GM12878 (cell line): ENCODE measurements around the gene G3BP1. TPM values are rescaled to one million over a fixed set of nuclear protein-coding genes. Genes with fewer than 3 reads are reported as not detected.

Experiments used
- ATAC-seq: fragments of 200-7000 bp; cut with Tn5 transposase; 3 replicates; pipeline ENCODE4 v1.9.1; 2020; ENCODE audit warnings: mild to moderate bottlenecking, moderate library complexity
- BruUV-seq: library from RNA; stranded (reverse); fragments of 400-500 nt; replicated peaks from 2 replicates; lab custom pipeline; 2021; lab: Mats Ljungman, UMichigan
- CTCF ChIA-PET: fragments of 300-600 bp; sonication (Branson Sonifier 250); formaldehyde crosslinking; extraction: SDS; loops from one replicate; lab custom pipeline; 2021; ENCODE audit warnings: inconsistent platforms; lab: Yijun Ruan, JAX
- POLR2A ChIA-PET: fragments of 350-600 bp; formaldehyde crosslinking; extraction: SDS; loops from one replicate; lab custom pipeline; 2021; ENCODE audit warnings: inconsistent platforms; lab: Charles Lee
- RAD21 ChIA-PET: fragments of 300-600 bp; sonication (Branson Sonifier 250); formaldehyde crosslinking; loops from one replicate; lab custom pipeline; 2023; ENCODE audit warnings: antibody characterized with exemption; ENCODE audit not compliant: unreplicated experiment; lab: Charles Lee
- SMC1A ChIA-PET: fragments of 300-600 bp; sonication (Branson Sonifier 250); formaldehyde crosslinking; loops from one replicate; lab custom pipeline; 2023; ENCODE audit not compliant: unreplicated experiment, uncharacterized antibody; lab: Charles Lee
- DNase-seq: peaks from one replicate; pipeline ENCODE4 v3.0.0-alpha.2; 2011; ENCODE audit warnings: low read depth, low spot score
- FAIRE-seq: peaks from 3 replicates; lab custom pipeline; 2011; peaks lifted over from hg19 to GRCh38; lab: Jason Lieb, UNC
- H2AFZ ChIP-seq: 2 replicates; pipeline ENCODE4 v1.6.0; 2011; ENCODE audit warnings: low read depth, low read length, control low read depth; ENCODE audit not compliant: control insufficient read depth
- H3K27ac ChIP-seq: 2 replicates; pipeline ENCODE4 v1.5.1; 2011; ENCODE audit warnings: control low read depth; ENCODE audit not compliant: control insufficient read depth, insufficient read depth
- H3K27me3 ChIP-seq, 2 experiments: replicated peaks in 1 of 2; 2 replicates each; pipeline versions ENCODE4 v1.6.0 to v1.6.1; 2011; ENCODE audit warnings: low read length in 1 of 2; ENCODE audit not compliant: control insufficient read depth in 2 of 2, insufficient read depth in 2 of 2
- H3K36me3 ChIP-seq, 2 experiments: 2 replicates each; pipeline ENCODE4 v1.5.1; 2011; ENCODE audit warnings: low read length in 1 of 2; ENCODE audit not compliant: control insufficient read depth in 2 of 2, insufficient read depth in 2 of 2
- H3K4me1 ChIP-seq: 2 replicates; pipeline ENCODE4 v1.6.1; 2011; ENCODE audit warnings: mild to moderate bottlenecking, low read length, moderate library complexity, mixed read lengths; ENCODE audit not compliant: control insufficient read depth, insufficient read depth
- H3K4me2 ChIP-seq: 2 replicates; pipeline ENCODE4 v1.6.0; 2011; ENCODE audit warnings: control low read depth; ENCODE audit not compliant: control insufficient read depth, insufficient read depth
- H3K4me3 ChIP-seq: fragments of 200-600 bp; sonication (generic); 2 replicates; pipeline ENCODE4 v1.5.1; 2016
- H3K79me2 ChIP-seq: 2 replicates; pipeline ENCODE4 v1.6.0; 2011; ENCODE audit warnings: low read length; ENCODE audit not compliant: control insufficient read depth, insufficient read depth
- H3K9ac ChIP-seq: 2 replicates; pipeline ENCODE4 v1.8.0; 2011; ENCODE audit warnings: low read length, control low read depth, mixed read lengths; ENCODE audit not compliant: control insufficient read depth, insufficient read depth
- H3K9me3 ChIP-seq: replicated peaks from 3 replicates; pipeline ENCODE4 v1.5.1; 2011; ENCODE audit warnings: mild to moderate bottlenecking, low read length; ENCODE audit not compliant: control insufficient read depth, insufficient read depth
- H4K20me1 ChIP-seq: 2 replicates; pipeline ENCODE4 v1.6.0; 2011; ENCODE audit not compliant: control insufficient read depth, insufficient read depth
- BCL11A ChIP-seq: IDR thresholded peaks from 2 replicates; pipeline ENCODE4 v1.6.1; 2011; ENCODE audit warnings: low read depth, low read length
- MTA3 ChIP-seq: IDR thresholded peaks from 2 replicates; pipeline ENCODE4 v1.6.1; 2012; ENCODE audit warnings: low read length, inconsistent platforms, borderline replicate concordance
- MYC ChIP-seq: IDR thresholded peaks from 2 replicates; pipeline ENCODE4 v1.6.1; 2011; ENCODE audit warnings: mild to moderate bottlenecking, low read length, moderate library complexity, inconsistent platforms; ENCODE audit not compliant: insufficient read depth, insufficient replicate concordance, insufficient read length, severe bottlenecking
- NR2C1 ChIP-seq: fragments of 450-650 bp; IDR thresholded peaks from 2 replicates; pipeline ENCODE4 v1.6.1; 2017; ENCODE audit warnings: antibody characterized with exemption, mild to moderate bottlenecking, moderate library complexity
- NR2F1 ChIP-seq: fragments of 450-650 bp; conservative IDR thresholded peaks from 2 replicates; pipeline ENCODE4 v1.6.1; 2017; ENCODE audit warnings: mild to moderate bottlenecking
- ZBTB33 ChIP-seq: fragments of 450-650 bp; IDR thresholded peaks from 2 replicates; pipeline ENCODE4 v1.6.1; 2017; ENCODE audit warnings: mild to moderate bottlenecking
- WGBS: methylation state at CpG from one replicate; pipeline ENCODE4 v1.1.6; 2016; ENCODE audit warnings: low lambda C conversion rate; ENCODE audit not compliant: insufficient replicate concordance, insufficient coverage; ENCODE audit errors: missing lambda C conversion rate; 5-methylcytosine and 5-hydroxymethylcytosine counted together
- in situ Hi-C: fragments of 300-500 bp; cut with MboI; formaldehyde crosslinking; loops from 9 replicates; pipeline ENCODE4 v1.14.3; 2018; ENCODE audit warnings: mixed read lengths
- intact Hi-C: fragments of 100-400 bp; cut with micrococcal nuclease; formaldehyde crosslinking; loops from one replicate; pipeline ENCODE4 v1.14.2; 2022; ENCODE audit not compliant: unreplicated experiment
- polyA plus RNA-seq, 11 experiments: library from polyadenylated mRNA; depleted of rRNA in 4 of 11; unstranded in 6 of 11; stranded (reverse) in 5 of 11; fragments of >200 nt; fragmentation: Nextera tagmentation in 4 of 11; fragmentation: Illumina TruSeq in 1 of 11; extraction: Ambion mirVana in 4 of 11; extraction: Trizol in 1 of 11; gene quantifications; 1 replicate in 1 of 11; 2 replicates in 10 of 11; pipeline versions ENCODE4 v1.2.1 to v1.2.3, GENCODE V29; 2011 to 2016; ENCODE audit warnings: inconsistent platforms in 2 of 11, missing spikeins in 2 of 11, low read depth in 1 of 11
- total RNA-seq, 4 experiments: library from RNA; depleted of rRNA in 3 of 4; stranded (reverse); fragments of >200 nt in 3 of 4; fragmentation: Illumina TruSeq in 1 of 4; extraction: Trizol in 1 of 4; gene quantifications; 2 replicates each; pipeline versions ENCODE4 v1.2.1 to v1.2.3, GENCODE V29; 2013 to 2021

G3BP1 gene
- total and polyA plus RNA-seq, 10 of the 15 experiments (the other 5 are each of a cell fraction or from before 2014, with no cell fraction given): 49.7 to 438 (median 148) TPM

- TF ChIP-seq MTA3 (no peak), BCL11A (no peak), NR2C1 (peak; percentile 22; the same call in 1 of the 2 replicates), NR2F1 (peak; percentile 75), ZBTB33 (no peak), MYC (no peak)
- peaks cover 68% of the 10 kb centered on the region for H3K79me2 ChIP-seq
- peak overlapping the region; percentile 97 for H3K4me2 ChIP-seq
- in situ Hi-C loops: no loop called here
- H2AFZ ChIP-seq: no peak overlapping the region
- ATAC-seq: 0 out of 3 replicates have a peak, but pooled peaks have one; percentile 6
- H3K36me3 ChIP-seq: peaks cover 0 to 4% of the 10 kb centered on the region in 2 experiments; a peak in 1 of 4 replicates
- no peaks in the 10 kb centered on the region; the same call in 2 of the 3 replicates for H3K9me3 ChIP-seq
- ChIA-PET SMC1A (interaction anchor here (0.8 to 8.3 kb wide), 12 partner anchors 9 to 96 kb away, joined by 3 to 84 read pairs (median 4); partner anchors contain the start of gene G3BP1), POLR2A (interaction anchor here (0.7 to 14.3 kb wide), 4 partner anchors 11 to 659 kb away, joined by 3 to 241 read pairs (median 4); partner anchors contain the start of gene G3BP1), RAD21 (interaction anchor here (1.1 to 9.0 kb wide), 6 partner anchors 11 to 103 kb away, joined by 3 to 90 read pairs (median 7); partner anchors contain the start of gene G3BP1), CTCF (interaction anchor here (0.6 to 4.0 kb wide), 7 partner anchors 11 to 303 kb away, joined by 3 to 23 read pairs (median 4); partner anchors contain the start of gene G3BP1)
- FAIRE-seq: peak; percentile 23
- H3K4me3 ChIP-seq: peak overlapping the region; percentile 19; the same call in 1 of the 2 replicates
- intact Hi-C loops: no loop called here
- H3K9ac ChIP-seq: no peak overlapping the region
- no peaks in the 10 kb centered on the region for H3K27me3 ChIP-seq
- H3K4me1 ChIP-seq: peaks cover 23% of the 10 kb centered on the region
- no peak for DNase-seq
- no TSS peak for BruUV-seq
- 92% methylated on average over 3 of the region's 3 CpGs for WGBS
- H3K27ac ChIP-seq: peak overlapping the region; percentile 86; the same call in 1 of the 2 replicates
- no peaks in the 10 kb centered on the region for H4K20me1 ChIP-seq
Observed at GRCh38 chr5:151755383-151755782, 16.4 kb upstream of the G3BP1 start.
